H9 (cell line): ENCODE results near the gene TSPYL4. TPM values are rescaled to one million over a fixed set of nuclear protein-coding genes. Genes with fewer than 3 reads are reported as not detected.
A peak's percentile ranks its signal among the peaks of the same experiment; 100 is the strongest.

Experiments
- DNase-seq: peaks from one replicate; pipeline ENCODE4 v3.0.0-alpha.2; 2017
- H2AFZ ChIP-seq: one replicate; pipeline ENCODE4 v1.6.1; 2013; ENCODE audit warnings: mild to moderate bottlenecking, low read length, control low read depth, moderate library complexity
- H2AK5ac ChIP-seq: 2 replicates; pipeline ENCODE4 v1.6.1; 2013; ENCODE audit warnings: low read length, control low read depth, mixed read lengths; ENCODE audit not compliant: insufficient read length
- H2BK120ac ChIP-seq: one replicate; pipeline ENCODE4 v1.6.1; 2013; ENCODE audit warnings: low read depth, mild to moderate bottlenecking, low read length, control low read depth, inconsistent platforms; ENCODE audit not compliant: poor library complexity, severe bottlenecking
- H2BK12ac ChIP-seq: 2 replicates; pipeline ENCODE4 v1.6.1; 2013; ENCODE audit warnings: low read length, control low read depth, mixed read lengths, low read depth; ENCODE audit not compliant: insufficient read length
- H2BK15ac ChIP-seq: 2 replicates; pipeline ENCODE4 v1.6.1; 2013; ENCODE audit warnings: low read depth, low read length, control low read depth
- H2BK20ac ChIP-seq: one replicate; pipeline ENCODE4 v1.6.1; 2013; ENCODE audit warnings: low read depth, mild to moderate bottlenecking, low read length, control low read depth, inconsistent platforms; ENCODE audit not compliant: poor library complexity, severe bottlenecking
- H2BK5ac ChIP-seq: 2 replicates; pipeline ENCODE4 v1.6.1; 2013; ENCODE audit warnings: low read length, control low read depth, mixed read lengths; ENCODE audit not compliant: insufficient read length
- H3K14ac ChIP-seq: 2 replicates; pipeline ENCODE4 v1.6.1; 2013; ENCODE audit warnings: low read length, control low read depth; ENCODE audit not compliant: insufficient read depth
- H3K18ac ChIP-seq: 2 replicates; pipeline ENCODE4 v1.6.1; 2013; ENCODE audit warnings: low read depth, mild to moderate bottlenecking, mixed read lengths, low read length, control low read depth; ENCODE audit not compliant: insufficient read length
- H3K23ac ChIP-seq: 2 replicates; pipeline ENCODE4 v1.6.1; 2013; ENCODE audit warnings: low read length, control low read depth, mixed read lengths, low read depth; ENCODE audit not compliant: insufficient read length
- H3K23me2 ChIP-seq: 2 replicates; pipeline ENCODE4 v1.6.1; 2013; ENCODE audit warnings: low read depth, mild to moderate bottlenecking, mixed read lengths, low read length, control low read depth; ENCODE audit not compliant: insufficient read length, poor library complexity, severe bottlenecking
- H3K27ac ChIP-seq: 2 replicates; pipeline ENCODE4 v1.5.1; 2013; ENCODE audit warnings: low read length, control low read depth, mixed read lengths, low read depth; ENCODE audit not compliant: insufficient read length
- H3K27me3 ChIP-seq: 2 replicates; pipeline ENCODE4 v1.6.1; 2013; ENCODE audit warnings: low read length, control low read depth, inconsistent platforms; ENCODE audit not compliant: insufficient read depth
- H3K4ac ChIP-seq: 2 replicates; pipeline ENCODE4 v1.6.1; 2013; ENCODE audit warnings: low read depth, mild to moderate bottlenecking, control low read depth, inconsistent platforms, low read length, moderate library complexity
- H3K4me1 ChIP-seq: 2 replicates; pipeline ENCODE4 v1.6.1; 2013; ENCODE audit warnings: low read length, control low read depth, inconsistent platforms; ENCODE audit not compliant: insufficient read depth
- H3K4me2 ChIP-seq: 2 replicates; pipeline ENCODE4 v1.6.1; 2013; ENCODE audit warnings: low read length, control low read depth, mixed read lengths; ENCODE audit not compliant: insufficient read length, insufficient read depth
- H3K56ac ChIP-seq: 2 replicates; pipeline ENCODE4 v1.6.1; 2013; ENCODE audit warnings: low read depth, mild to moderate bottlenecking, mixed read lengths, low read length, control low read depth; ENCODE audit not compliant: insufficient read length
- H3K79me1 ChIP-seq: 2 replicates; pipeline ENCODE4 v1.6.1; 2013; ENCODE audit warnings: low read depth, mild to moderate bottlenecking, moderate library complexity, low read length, control low read depth, inconsistent platforms; ENCODE audit not compliant: insufficient read depth, poor library complexity, severe bottlenecking
- H3K79me2 ChIP-seq: 2 replicates; pipeline ENCODE4 v1.6.1; 2013; ENCODE audit warnings: low read length, control low read depth, inconsistent platforms; ENCODE audit not compliant: insufficient read depth
- H3K9ac ChIP-seq: 2 replicates; pipeline ENCODE4 v1.6.1; 2013; ENCODE audit warnings: low read length, control low read depth, mixed read lengths; ENCODE audit not compliant: insufficient read length; ENCODE audit errors: extremely low read depth
- H3K9me3 ChIP-seq: one replicate; pipeline ENCODE4 v1.6.1; 2013; ENCODE audit warnings: low read depth, low read length, inconsistent platforms; ENCODE audit not compliant: control insufficient read depth
- H3T11ph ChIP-seq: one replicate; pipeline ENCODE4 v1.6.1; 2013; ENCODE audit warnings: mild to moderate bottlenecking, low read length, control low read depth, inconsistent platforms
- H4K20me1 ChIP-seq: one replicate; pipeline ENCODE4 v1.6.1; 2013; ENCODE audit not compliant: control insufficient read depth, insufficient read length, insufficient read depth
- H4K5ac ChIP-seq: 2 replicates; pipeline ENCODE4 v1.6.1; 2013; ENCODE audit warnings: low read depth, mild to moderate bottlenecking, mixed read lengths, low read length, control low read depth; ENCODE audit not compliant: insufficient read length
- H4K8ac ChIP-seq: replicated peaks from 2 replicates; pipeline ENCODE4 v1.6.1; 2013; ENCODE audit warnings: low read length, control low read depth, mixed read lengths, low read depth; ENCODE audit not compliant: insufficient read length
- H4K91ac ChIP-seq: 2 replicates; pipeline ENCODE4 v1.6.1; 2013; ENCODE audit warnings: low read depth, mild to moderate bottlenecking, moderate library complexity, mixed read lengths, low read length, control low read depth; ENCODE audit not compliant: insufficient read length
- H3K27ac Mint-ChIP-seq, 3 experiments: 2 replicates in 2 of 3; 3 replicates in 1 of 3; pipeline ENCODE4 v1.8.0; 2020 to 2021; ENCODE audit warnings: mixed read lengths in 3 of 3, mild to moderate bottlenecking in 1 of 3, moderate library complexity in 1 of 3
- H3K27me3 Mint-ChIP-seq: 2 replicates; pipeline ENCODE4 v1.8.0; 2021; ENCODE audit warnings: low read depth, mild to moderate bottlenecking, moderate library complexity, mixed read lengths
- H3K36me3 Mint-ChIP-seq, 3 experiments: 2 replicates in 2 of 3; 3 replicates in 1 of 3; pipeline ENCODE4 v1.8.0; 2020 to 2021; ENCODE audit warnings: low read depth in 3 of 3, mixed read lengths in 3 of 3; ENCODE audit not compliant: insufficient read depth in 1 of 3
- H3K4me1 Mint-ChIP-seq, 2 experiments: 2 replicates each; pipeline ENCODE4 v1.8.0; 2020; ENCODE audit warnings: mixed read lengths in 2 of 2
- H3K4me3 Mint-ChIP-seq, 2 experiments: 2 replicates in 1 of 2; 3 replicates in 1 of 2; pipeline ENCODE4 v1.8.0; 2020 to 2021; ENCODE audit warnings: mild to moderate bottlenecking in 2 of 2, mixed read lengths in 2 of 2, moderate library complexity in 1 of 2
- H3K9me3 Mint-ChIP-seq, 2 experiments: 2 replicates in 1 of 2; 3 replicates in 1 of 2; pipeline ENCODE4 v1.8.0; 2020; ENCODE audit warnings: mild to moderate bottlenecking in 2 of 2, mixed read lengths in 2 of 2, moderate library complexity in 1 of 2
- CTCF ChIP-seq: fragments of 200-600 bp; sonication (generic); conservative IDR thresholded peaks from 3 replicates; pipeline ENCODE4 v1.8.0; 2021; ENCODE audit warnings: antibody characterized with exemption, mild to moderate bottlenecking
- WGBS: extraction: QIAGEN DNeasy Blood & Tissue Kit; methylation state at CpG from one replicate; pipeline ENCODE4 v1.1.7; 2013; ENCODE audit warnings: missing lambda C conversion rate, low lambda C conversion rate, mixed read lengths; ENCODE audit not compliant: insufficient read length; ENCODE audit errors: extremely low coverage; 5-methylcytosine and 5-hydroxymethylcytosine counted together
- long read RNA-seq: library from polyadenylated mRNA; unstranded; transcript quantifications from one replicate; pipeline ENCODE4 v2.0.0, GENCODE V29; 2020
- total RNA-seq: library from RNA; stranded (reverse); gene quantifications from 2 replicates; pipeline ENCODE4 v1.2.1, GENCODE V29; 2021

Gene TSPYL4
- total RNA-seq: 18.9 and 19.0 TPM in 2 replicates
- long read RNA-seq, full-length matches to known transcripts: 3 of 29 reads
- long read RNA-seq, partial matches to known transcripts: 0 of 29 reads
- long read RNA-seq, other reads (novel, unspliced or antisense): 26 of 29 reads

GRCh38 chr6:116253505-116254296, at the start of gene TSPYL4:
TSPYL4 (minus strand) TSS chr6:116254075; CDS start chr6:116254008, 67 bp downstream.
- H4K8ac ChIP-seq: no peak within 1 kb of the TSS
- Mint-ChIP-seq H3K27ac (no peak within 1 kb of the TSS), H3K36me3 (peaks cover 4 to 12% (median 6%) of the 10 kb centered on the region in 3 experiments; a peak in 4 of 7 replicates), H3K4me3 (no peak within 1 kb of the TSS), H3K4me1 (peaks cover 26 to 28% of the 10 kb centered on the region in 2 experiments), H3K9me3 (no peaks in the 10 kb centered on the region), H3K27me3 (no peaks in the 10 kb centered on the region)
- H3K14ac ChIP-seq: peak within 1 kb of the TSS; percentile 84
- H3T11ph ChIP-seq: peak within 1 kb of the TSS; percentile 96
- no peak within 1 kb of the TSS for H2BK15ac ChIP-seq
- no peak within 1 kb of the TSS; the same call in 1 of the 2 replicates for H3K4ac ChIP-seq
- no peaks in the 10 kb centered on the region for H3K79me1 ChIP-seq
- H4K91ac ChIP-seq: no peak within 1 kb of the TSS
- H3K9ac ChIP-seq: peak within 1 kb of the TSS; percentile 96
- H3K4me1 ChIP-seq: peaks cover 10% of the 10 kb centered on the region; the same call in 1 of the 2 replicates
- no peak within 1 kb of the TSS for H3K56ac ChIP-seq
- no peak within 1 kb of the TSS for H3K23ac ChIP-seq
- H3K18ac ChIP-seq: peak within 1 kb of the TSS; percentile 43
- peaks cover 3% of the 10 kb centered on the region; the same call in 1 of the 2 replicates for H3K79me2 ChIP-seq
- H4K5ac ChIP-seq: no peak within 1 kb of the TSS
- H2BK20ac ChIP-seq: no peak within 1 kb of the TSS
- no peak for TF ChIP-seq CTCF
- H3K27me3 ChIP-seq: no peaks in the 10 kb centered on the region
- peak; percentile 96 for DNase-seq
- H3K27ac ChIP-seq: no peak within 1 kb of the TSS
- peak within 1 kb of the TSS; percentile 2 for H2AFZ ChIP-seq
- no peak within 1 kb of the TSS for H2BK12ac ChIP-seq
- no CpG with 5 or more reads among the region's 53 CpGs for WGBS
- H2BK5ac ChIP-seq: no peak within 1 kb of the TSS
- no peak within 1 kb of the TSS for H2AK5ac ChIP-seq
- H3K23me2 ChIP-seq: peaks cover 9% of the 10 kb centered on the region
- H3K4me2 ChIP-seq: peak within 1 kb of the TSS; percentile 75
- no peaks in the 10 kb centered on the region for H3K9me3 ChIP-seq
- H2BK120ac ChIP-seq: peak within 1 kb of the TSS; percentile 53
- no peaks in the 10 kb centered on the region for H4K20me1 ChIP-seq
